GM18909 (cell line): ENCODE measurements around the gene GCKR.
"Not testable (repeated sequence)": the region's sequence is repeated elsewhere in the genome, so short reads cannot be mapped to it uniquely, and the experiment has no call there.

Experiments
- ATAC-seq: cut with Tn5 transposase; IDR thresholded peaks from one replicate; pipeline ENCODE4 v1.9.1; 2021; ENCODE audit warnings: mild to moderate bottlenecking; ENCODE audit not compliant: unreplicated experiment, poor library complexity

Gene GCKR

DNA sequence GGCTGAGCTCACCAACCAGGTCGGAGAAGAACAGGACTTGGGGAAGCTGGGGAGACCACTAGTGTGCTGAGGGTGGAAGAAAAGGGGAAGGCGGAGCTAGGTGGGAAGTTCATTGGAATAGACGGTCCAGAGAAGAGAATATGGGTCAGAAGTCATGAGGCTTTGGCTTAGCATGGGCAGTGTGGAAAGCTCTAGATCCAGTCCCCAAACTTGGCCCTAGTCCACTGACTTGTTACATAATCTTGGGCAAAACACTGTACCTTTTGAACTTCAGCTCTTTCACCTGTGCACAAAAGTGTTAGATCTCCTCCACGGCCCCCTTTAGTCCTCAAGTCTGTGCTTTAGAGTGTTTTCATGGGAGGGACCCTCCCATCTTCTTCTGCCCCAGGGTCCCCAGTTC, 10.7 kb downstream of the GCKR start:
- ATAC-seq, result no peak

DNA sequence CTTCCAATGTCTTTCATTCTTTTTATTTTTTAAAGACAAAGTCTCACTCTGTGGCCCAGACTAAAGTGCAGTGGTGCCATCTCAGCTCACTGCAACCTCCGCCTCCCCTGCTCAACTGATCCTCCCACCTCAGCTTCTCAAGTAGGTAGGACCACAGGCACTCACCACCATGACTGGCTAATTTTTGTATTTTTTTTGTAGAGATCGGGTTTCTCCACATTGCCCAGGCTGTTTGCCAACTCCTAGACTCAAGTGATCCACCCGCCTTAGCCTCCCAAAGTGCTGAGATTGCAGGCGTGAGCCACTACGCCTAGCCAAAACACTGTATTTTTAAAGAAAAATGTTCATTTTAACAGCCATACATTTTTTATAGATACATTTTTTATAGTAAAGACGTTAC, 12.7 kb downstream of the GCKR start:
- no peak for ATAC-seq

DNA sequence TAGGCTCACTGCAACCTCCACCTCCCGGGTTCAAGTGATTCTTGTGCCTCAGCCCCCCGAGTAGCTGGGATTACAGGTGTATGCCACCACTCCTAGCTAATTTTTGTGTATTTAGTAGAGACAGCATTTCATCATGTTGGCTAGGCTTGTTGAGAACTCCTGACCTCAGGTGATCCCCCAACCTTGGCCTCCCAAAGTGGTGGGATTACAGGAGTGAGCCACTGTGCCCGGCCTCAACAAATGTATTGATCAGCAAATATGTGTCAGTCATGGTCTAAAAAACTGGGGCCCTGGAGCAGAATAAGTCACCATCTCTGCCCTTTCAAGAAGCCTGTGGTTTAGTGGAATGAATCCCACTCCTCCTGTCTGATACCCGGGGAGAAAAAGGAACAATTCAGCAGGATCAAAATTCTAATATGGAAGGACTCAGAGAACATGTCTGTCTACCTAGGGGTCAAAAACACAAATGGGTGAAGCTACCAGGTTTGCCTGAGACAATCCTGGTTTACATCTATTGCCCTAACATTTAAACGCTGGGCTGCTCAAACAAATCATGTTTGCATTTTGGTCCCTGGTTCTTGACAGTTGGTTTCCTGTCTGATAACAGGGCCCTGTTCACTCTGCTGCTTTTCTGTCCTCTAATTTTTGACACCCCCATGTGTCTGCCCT, 21.6 kb downstream of the GCKR start:
- no peak for ATAC-seq

DNA sequence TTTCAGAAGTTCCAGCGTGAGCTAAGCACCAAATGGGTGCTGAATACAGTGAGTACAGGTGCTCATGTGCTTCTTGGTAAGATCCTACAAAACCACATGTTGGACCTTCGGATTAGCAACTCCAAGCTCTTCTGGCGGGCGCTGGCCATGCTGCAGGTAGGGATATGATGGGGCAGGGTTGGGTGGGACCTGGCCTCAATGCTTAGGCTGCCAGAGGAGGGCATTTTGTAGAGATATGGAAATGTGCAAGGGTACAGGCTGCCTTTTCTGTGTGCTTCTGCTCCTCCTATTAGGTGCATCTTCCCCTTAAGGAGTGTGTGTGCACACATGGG, 22.1 kb downstream of the GCKR start:
- no peak for ATAC-seq

DNA sequence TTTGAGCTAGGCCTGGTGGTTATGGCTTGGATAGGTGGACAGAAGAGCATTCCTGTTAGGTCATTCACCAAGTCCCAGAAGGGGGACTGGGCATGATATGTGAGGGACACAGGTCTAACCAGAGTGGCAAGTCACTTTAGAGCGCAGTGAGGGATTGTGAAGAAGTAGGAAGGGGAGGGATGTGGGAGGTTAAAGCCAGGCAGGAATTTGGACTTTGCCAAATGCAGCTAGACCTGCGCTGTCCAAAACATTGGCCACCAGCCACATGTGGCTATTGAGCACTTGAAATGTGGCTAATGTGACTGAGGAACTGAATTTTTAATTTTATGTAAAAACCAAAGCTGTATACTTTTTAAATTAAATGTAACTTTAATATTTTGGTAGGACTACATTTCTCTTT, 23.7 kb downstream of the GCKR start:
- no peak for ATAC-seq

DNA sequence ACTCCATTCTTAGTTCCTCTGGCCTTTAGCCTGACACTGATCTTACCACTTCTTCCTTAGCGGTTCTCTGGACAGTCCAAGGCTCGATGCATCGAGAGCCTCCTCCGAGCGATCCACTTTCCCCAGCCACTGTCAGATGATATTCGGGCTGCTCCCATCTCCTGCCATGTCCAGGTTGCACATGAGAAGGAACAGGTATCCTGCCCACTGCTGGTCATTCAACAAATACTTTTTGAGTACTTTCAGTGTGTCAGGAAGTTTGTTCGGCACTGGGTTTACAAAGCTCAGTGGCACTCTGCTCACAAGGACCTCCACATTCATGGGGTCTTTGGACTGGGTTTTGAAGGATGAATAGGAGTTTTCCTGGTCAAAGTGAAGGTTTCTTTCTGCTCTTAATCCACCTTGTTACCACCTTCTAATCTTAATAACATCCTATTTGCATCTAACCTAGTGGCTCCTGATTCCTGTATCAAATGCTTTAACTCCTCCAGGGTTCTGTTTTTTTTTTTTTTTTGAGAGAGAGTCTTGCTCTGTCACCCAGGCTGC, 25.8 kb downstream of the GCKR start:
- ATAC-seq, result no peak

DNA sequence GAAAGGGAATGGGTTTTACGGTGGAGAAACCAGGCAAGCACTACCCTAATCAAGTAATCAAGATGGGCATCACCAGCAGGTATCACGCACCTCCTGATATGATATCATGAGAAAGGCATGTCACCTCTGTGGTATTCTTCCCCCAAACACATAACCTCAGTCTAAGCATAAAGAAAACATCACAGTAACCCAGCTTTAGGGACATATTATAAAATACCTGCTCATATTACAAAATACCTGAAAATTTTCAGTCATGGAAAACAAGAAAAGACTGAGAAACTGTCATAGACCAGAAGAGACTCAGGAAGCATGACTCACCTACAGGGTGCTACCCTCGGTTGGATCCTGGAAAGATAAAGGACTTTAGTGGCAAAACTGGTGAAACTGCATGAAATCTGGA, 30.5 kb downstream of the GCKR start:
- no peak for ATAC-seq

DNA sequence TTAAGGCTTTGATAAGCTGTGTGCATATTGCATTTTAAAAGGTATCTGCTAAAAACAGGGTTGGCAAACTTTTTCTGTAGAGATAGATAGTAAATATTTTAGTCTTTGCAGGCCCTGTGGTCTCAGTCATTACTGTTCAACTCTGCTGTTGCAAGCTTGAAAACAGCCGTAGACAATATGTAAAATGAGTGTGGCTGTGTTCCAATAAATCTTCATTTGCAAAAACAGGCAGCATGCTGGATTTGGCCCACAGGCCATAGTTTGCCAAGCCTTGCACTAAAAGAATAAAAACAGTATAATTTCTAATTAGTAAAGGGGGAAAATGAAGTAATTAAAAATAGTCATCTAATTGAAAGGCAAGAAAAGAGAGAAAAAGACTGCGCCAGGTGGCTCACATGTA, 35.3 kb downstream of the GCKR start:
- ATAC-seq, result no peak

DNA sequence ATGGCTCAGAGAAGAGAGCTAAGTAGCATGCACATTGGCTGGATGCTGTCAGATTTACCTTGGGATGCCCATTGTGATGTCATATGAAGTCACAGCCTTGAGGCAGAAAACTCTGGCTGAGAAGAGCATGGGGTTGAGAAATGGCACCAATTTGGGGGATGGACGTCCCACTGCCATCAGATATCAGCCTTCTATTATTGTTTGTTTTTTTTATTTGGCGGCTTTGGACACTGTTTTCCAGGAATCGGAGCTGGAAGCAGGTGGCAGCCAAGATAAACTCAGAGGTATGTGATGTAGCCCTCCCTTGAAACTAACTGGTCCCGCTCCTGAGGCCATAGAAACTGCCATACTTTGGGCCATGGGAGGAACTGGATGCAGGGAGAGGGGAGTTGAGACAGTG, 40.6 kb downstream of the GCKR start:
- no peak for ATAC-seq

DNA sequence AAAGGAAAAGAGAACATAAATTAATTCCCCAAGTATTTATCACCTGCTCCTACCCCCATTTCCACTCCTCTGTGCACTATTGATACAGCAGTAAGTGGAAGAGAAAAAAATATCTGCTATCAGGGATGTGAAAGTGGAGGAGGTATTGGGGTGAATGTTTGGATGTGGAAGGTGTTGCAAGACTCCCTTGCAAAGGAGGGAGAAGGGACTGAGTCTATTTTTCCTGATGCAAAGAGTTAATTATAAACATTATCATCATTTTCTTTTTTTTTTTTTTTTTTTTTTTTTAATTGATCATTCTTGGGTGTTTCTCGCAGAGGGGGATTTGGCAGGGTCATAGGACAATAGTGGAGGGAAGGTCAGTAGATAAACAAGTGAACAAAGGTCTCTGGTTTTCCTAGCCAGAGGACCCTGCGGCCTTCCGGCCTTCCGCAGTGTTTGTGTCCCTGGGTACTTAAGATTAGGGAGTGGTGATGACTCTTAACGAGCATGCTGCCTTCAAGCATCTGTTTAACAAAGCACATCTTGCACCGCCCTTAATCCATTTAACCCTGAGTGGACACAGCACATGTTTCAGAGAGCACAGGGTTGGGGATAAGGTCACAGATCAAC, 42.3 kb downstream of the GCKR start:
- not testable (repeated sequence) for ATAC-seq

DNA sequence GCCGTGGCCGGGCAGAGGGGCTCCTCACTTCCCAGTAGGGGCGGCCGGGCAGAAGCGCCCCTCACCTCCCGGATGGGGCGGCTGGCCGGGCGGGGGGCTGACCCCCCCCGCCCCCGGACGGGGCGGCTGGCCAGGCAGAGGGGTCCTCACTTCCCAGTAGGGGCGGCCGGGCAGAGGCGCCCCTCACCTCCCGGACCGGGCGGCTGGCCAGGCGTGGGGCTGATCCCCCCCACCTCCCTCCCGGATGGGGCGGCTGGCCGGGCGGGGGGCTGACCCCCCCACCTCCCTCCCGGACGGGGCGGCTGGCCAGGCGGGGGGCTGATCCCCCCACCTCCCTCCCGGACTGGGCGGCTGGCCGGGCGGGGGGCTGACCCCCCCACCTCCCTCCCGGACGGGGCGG, 43.0 kb downstream of the GCKR start:
- ATAC-seq, result not testable (repeated sequence)

DNA sequence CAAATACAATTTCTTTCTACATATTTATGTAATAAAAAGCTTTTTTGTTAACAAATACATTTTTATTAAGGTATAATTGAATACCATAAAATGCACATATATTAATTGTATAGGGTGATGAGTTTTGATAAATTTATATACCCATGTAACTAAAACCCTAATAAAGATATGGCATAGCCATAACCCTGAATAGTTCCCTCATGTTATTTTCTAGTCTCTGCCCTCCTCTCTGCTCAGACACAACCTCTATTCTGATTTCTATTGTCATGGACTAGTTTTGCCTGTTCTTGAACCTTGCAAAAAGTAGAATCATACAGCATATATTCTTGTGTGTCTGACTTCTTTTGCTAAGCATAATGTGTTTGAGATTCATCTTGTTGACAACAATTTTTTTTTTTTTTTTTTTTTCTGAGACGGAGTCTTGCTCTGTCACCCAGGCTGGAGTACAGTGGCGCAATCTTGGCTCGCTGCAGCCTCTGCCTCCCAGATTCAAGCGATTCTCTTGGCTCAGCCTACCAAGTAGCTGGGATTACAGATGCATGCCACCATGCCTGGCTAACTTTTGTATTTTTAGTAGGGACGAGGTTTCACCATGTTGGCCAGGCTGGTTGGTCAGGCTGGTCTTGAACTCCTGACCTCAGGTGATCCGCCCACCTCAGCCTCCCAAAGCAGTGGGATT, 47.6 kb downstream of the GCKR start:
- no peak for ATAC-seq

DNA sequence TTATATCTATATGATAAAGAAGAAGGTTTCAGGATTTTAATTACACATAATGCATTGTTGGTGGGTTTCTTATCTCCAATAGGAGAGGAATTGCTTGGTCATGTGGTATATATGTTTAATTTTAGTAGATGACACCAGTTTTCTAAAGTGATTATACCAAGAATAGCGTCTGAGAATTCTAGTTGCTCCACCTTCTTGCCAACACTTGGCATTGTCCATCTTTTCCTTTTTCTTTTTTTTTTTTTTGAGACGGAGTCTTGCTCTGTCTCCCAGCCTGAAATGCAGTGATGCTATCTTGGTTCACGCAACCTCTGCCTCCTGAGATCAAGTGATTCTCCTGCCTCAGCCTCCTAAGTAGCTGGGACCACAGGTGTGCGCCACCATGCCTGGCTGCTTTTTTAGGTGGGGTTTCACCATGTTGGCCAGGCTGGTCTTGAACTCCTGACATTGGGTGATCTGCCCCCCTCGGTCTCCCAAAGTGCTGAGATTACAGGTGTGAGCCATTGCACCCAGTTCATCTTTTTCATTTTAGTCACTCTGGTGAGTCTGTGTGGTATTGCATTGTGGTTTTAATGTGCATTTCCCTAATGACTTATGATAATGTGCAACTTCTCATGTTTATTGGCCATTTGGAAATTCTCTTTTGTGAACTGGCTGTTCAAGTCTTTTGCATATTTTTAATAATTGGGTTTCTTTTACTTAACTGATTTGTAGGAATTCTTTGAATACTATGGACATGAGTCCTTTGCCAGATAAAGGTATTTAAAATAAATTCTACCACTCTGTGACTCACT, 48.9 kb downstream of the GCKR start:
- ATAC-seq, result no peak

DNA sequence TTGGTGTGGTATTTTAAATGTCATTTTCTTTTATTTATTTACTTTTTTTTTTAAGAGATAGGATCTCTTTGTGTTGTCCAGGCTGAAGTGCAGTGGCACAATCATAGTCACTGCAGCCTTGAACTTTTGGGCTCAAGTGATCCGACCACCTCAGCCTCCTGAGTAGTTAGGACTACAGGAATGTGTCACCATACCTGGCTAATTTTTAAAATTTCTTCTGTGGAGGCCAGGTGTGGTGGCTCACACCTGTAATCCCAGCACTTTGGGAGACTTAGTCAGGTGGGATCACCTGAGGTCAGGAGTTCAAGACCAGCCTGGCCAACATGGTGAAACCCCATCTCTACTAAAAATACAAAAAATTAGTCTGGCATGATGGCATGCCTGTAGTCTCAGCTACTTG, 52.7 kb downstream of the GCKR start:
- no peak for ATAC-seq

DNA sequence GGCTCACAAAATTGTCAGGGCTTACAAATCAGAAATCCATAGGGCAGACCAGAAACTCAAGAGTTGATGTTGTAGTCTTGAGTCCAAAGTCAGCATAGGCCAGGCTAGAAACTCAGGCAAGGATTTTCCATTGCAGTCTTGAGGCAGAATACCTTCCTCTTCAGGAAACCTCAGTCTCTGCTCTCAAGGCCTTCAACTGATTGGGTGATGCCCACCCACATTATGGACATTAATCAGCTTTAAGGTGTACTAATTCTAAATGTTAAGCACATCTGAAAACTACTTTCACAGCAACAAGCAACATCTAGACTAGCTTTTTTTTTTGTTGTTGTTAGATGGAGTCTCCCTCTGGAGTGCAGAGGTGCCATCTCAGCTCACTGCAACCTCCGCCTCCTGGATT, 54.9 kb downstream of the GCKR start:
- no peak for ATAC-seq

DNA sequence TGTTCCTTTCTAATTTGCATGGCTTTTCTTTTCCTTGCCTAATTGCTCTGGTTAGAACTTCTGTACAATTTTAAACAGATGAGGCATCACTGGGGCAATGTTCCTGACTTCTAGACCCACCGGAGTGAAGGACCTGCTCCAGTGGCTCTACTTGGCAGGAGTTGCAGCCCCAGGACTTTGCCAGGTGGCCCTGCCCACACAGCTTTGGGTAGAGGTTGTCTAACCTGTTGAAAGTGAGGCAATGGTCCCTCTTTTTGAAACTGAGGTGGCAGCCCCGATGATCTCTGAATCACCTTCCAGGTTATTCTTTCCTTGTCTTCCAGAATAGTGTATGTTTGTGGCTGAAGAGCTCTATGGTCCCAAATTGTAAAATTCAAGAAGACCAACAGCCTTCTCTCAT, 56.3 kb downstream of the GCKR start:
- ATAC-seq, result no peak

DNA sequence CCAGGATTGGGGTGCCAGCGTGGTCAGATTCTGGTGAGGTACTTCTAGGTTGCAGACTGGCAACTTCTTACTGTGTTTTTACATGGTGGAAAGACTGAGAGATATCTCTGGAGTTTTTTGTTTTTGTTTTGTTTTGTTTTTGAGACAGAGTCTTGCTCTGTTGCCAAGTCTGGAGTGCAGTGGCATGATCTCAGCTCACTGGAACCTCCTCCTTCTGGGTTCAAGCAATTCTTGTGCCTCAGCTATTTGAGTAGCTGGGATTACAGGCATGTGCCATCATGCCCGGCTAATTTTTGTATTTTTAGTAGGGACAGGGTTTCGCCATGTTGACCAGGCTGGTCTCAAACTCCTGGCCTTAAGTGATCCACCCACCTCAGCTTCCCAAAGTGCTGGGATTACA, 57.8 kb downstream of the GCKR start:
- not testable (repeated sequence) for ATAC-seq

DNA sequence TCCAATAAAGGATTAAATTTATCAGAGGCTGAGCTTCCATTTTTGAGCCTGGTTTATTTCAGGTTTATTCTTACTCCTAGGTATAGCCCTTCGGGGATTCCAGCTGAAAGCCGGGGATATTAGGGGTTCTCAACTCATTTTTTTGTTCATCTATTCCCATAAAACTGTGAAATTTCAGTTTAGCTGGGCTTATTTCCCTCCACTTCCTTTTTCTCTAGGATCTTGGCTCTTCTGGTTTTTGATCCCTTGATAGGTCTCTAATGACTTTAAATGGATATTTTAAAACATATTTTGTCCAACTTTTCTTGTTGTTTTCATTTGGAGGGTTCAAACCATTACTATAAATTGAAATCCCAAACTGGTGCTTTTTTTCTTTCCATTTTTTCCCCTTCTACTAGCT, 62.6 kb downstream of the GCKR start:
- ATAC-seq, result no peak

DNA sequence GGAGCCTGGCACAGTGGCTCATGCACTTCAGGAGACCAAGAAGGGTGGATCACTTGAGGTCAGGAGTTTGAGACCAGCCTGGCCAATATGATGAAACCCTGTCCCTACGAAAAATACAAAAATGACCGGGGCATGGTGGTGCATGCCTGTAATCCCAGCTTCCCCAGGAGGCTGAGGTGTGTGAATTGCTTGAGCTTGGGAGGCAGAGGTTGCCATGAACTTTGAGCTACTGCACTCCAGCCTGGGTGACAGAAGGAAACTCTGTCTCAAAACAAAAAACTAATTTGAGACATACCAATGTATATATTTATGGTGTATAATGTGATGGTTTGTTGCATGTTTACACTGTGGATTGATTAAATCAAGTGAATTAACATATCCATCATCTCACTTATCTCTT, 64.4 kb downstream of the GCKR start:
- no peak for ATAC-seq

DNA sequence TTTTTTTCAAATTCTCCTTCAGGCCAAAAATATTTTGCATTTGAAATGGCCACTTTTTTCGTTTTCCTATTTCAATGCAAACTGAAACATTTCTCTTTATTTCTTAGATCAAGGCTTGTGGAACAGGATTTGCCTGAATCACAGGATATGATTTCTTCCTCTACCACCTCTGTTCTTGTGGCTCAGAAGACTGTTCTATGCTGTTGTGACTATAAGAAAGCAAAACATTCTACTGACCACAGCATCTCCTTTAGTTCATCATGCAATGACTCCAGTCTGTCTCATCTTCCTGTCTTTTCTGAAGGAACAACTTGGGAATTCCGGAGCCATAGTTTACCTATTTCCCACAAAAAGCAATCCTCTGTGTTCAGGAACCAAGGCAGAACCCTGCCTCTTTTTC, 70.0 kb downstream of the GCKR start:
- ATAC-seq, result no peak

DNA sequence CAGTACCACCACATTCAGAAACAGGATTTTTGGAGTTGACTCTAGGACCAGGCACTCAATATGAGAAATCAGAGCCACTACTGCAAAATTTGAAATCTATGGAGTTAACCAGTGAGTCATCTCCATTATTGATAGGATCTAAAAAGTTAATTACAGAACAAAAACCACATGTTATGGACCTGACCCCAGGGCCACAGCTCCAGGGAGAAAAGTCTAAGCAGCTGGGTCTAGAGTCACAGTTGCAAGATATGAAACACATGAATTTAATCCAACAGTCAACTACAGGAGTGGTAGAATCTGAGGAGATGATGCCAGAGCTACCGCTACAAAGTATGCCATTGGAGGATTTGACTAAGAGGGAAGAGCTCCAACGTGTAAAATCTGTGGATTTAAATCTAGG, 72.8 kb downstream of the GCKR start:
- no peak for ATAC-seq
